KOPT-K1 (cell line): ENCODE data around the gene TEN1.

Source experiments
- H3K27ac ChIP-seq: fragments of 200-600 bp; sonication (generic); 2 replicates; pipeline ENCODE4 v1.5.1; 2016; ENCODE audit warnings: antibody characterized with exemption, mild to moderate bottlenecking, low read depth, low read length; ENCODE audit not compliant: poor library complexity, severe bottlenecking
- H3K36me3 ChIP-seq: fragments of 200-600 bp; sonication (generic); 2 replicates; pipeline ENCODE4 v1.5.1; 2017; ENCODE audit warnings: antibody characterized with exemption, mild to moderate bottlenecking, low read length, moderate library complexity; ENCODE audit not compliant: insufficient read depth
- H3K9me3 ChIP-seq: fragments of 200-600 bp; sonication (generic); 2 replicates; pipeline ENCODE4 v1.5.1; 2017; ENCODE audit warnings: antibody characterized with exemption, low read length, mild to moderate bottlenecking; ENCODE audit not compliant: insufficient read depth, poor library complexity, severe bottlenecking

Gene TEN1, protein sequence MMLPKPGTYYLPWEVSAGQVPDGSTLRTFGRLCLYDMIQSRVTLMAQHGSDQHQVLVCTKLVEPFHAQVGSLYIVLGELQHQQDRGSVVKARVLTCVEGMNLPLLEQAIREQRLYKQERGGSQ

DNA sequence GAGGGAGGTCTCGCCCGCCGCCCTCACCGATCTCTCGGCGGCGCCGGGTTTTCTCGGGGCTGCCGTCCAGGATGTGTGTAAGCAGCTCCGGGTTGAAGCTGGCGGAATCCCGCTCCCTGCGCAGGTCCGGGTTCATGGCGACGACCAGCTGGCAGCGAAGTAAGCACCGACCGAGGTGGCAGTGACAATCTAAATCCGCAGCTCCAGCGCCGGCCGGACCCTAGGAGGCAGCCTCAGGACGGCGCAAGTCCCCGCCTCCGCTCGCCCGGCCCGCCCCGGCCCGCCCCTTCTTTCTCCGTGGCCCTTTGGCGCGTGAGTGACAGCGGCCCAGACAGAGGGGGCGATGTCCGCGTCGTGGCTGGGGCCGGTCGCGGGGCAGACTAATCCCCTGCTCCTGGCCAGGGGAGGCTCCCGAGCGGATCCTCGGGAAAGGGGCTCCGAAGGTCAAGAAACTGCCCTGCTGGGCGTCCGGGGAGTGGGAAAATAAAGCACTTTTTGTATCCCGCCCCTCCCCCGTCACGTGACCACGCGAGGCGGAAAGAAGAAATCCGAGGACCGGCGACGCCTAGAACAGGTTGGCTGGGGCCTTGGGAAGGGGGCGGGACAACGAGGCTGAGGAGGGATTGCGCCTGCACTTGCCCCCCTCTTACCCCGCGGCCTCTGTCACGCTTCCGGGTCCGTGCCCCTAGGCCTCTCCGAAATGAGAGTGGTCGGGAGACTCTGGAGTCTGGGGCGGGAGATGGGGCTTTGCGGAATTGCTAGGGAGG lies at the start of gene TEN1, which contains the start of gene ACOX1:
Gene TEN1 (plus strand): TSS at position 303 of the 767 bp plus-strand sequence. CDS start 6,953 bp downstream, outside the sequence.
Gene ACOX1 (minus strand): TSS at position 229 of the 767 bp plus-strand sequence. CDS start 93 bp downstream, at position 136.
- peak within 1 kb of the TSS; percentile 93 for H3K27ac ChIP-seq
- no peaks in the 10 kb centered on the region for H3K9me3 ChIP-seq
- peaks cover 12% of the 10 kb centered on the region for H3K36me3 ChIP-seq

DNA sequence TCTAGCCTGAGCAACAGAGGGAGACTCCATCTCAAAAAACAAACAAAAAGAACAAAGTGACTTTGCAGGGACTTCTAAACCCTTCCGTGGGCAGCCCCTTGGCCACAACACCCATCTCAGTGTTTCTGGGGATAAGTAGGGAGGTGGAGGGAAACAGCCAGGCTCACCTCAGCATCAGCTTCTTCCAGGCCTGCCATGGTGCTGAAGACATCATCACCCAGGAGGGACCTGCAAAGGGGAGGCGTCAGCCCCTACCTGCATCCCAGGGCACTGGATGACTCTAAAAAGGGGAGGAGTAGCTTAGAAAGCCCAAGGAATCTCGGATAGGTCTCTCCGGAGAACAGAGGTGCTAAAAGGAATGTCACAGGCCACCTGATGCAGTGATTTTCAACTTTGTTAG lies 48.0 kb upstream of the TEN1 start:
- H3K27ac ChIP-seq, result no peak overlapping the region
- peaks cover 12% of the 10 kb centered on the region; the same call in 1 of the 2 replicates for H3K36me3 ChIP-seq

DNA sequence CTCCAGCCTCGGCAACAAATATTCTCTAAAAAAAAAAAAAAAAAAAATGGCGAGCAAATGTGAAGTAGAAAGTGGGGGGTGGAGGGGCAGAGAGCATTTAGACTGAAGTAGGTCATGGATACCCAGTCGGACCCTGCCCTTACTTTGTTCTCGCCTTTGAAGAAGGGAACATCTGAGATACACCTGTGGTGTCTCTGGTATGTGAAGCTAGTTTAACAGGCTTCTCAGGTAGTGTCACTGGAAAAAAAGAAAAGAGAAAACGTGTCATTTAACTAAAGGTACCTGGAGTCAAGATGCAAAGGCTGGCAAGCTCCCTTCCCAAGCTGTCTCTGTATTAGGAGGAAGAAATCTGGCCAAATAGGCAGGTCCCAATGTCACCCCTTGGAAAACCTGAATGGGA lies 46.2 kb upstream of the TEN1 start:
- H3K9me3 ChIP-seq, result no peaks in the 10 kb centered on the region
- H3K36me3 ChIP-seq, result no peaks in the 10 kb centered on the region
- no peak overlapping the region for H3K27ac ChIP-seq

More for the DNA sequence above, 48.0 kb upstream of the TEN1 start:
- H3K9me3 ChIP-seq, result no peaks in the 10 kb centered on the region

DNA sequence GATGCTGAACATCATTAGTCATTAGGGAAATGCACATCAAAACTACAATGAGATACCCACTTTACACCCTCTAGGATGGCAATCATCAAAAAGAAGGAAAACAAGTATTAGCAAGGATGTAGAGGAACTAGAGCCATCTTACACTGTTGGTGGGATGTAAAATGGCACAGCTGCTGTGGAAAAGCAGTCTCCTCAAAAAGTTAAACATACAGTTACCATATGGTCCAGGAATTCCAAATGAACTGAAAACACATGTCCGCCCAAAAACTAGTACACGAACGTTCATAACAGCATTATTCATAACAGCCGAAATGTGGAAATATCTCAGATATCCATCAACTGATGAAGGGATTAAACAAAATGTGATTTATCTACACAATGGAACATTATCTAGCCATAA lies 45.2 kb upstream of the TEN1 start:
- no peak overlapping the region for H3K27ac ChIP-seq
- no peaks in the 10 kb centered on the region for H3K9me3 ChIP-seq
- no peaks in the 10 kb centered on the region for H3K36me3 ChIP-seq

DNA sequence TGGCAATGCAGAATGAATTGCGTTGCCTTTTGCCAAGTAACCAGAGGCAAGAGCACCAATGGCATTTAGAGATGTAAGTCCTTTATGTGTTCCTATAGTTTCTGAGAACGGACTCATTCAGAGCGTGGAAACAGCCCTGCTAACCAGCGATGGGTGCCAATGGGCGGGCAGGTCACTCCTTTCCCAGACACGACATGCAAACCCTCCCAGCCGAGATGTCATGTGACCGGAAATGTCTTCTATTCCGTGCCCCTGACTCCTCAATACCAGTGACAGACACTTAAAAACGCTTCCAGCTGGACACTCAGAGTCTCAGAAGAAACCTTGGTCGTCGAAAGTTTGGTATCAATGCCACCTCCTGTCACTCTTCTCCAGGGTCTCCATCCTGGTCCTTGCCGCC lies 41.4 kb upstream of the TEN1 start:
- H3K36me3 ChIP-seq, result no peaks in the 10 kb centered on the region
- no peaks in the 10 kb centered on the region for H3K9me3 ChIP-seq
- H3K27ac ChIP-seq, result no peak overlapping the region

DNA sequence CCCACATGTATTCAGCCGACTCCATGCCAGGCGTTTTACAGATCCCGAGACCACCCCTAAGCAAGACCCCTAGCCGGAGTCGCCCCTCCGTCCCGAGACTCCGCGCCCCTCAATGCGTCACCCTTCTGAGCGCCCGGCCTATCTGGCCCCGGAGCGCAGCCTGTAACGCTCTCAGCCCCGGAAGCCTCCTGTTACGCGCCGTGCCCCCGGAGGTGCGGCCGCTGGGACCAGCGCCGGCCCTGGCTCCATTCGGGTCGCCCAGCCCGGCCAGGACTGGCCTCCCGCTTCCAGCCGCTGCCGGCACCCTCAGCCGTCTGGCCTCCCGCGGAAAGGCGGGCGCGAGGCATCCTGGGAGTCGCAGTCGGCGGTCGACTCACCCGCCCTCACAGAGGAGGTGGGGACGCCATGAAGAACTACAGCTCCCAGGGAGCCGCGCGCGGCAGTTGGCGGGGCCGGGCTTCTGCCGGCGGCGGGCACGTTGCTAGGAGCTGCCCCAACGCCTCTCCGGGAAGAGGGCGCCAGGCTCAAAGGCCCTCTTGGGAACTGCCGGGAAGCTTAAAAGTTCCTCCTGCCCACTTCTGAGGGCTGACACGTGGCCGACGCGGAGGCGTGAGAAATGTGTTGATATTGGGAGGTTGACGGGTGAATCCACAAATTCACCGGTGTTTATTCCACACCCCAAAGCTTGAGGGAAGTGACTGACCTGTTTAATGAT lies 38.2 kb upstream of the TEN1 start, which contains the start of gene FBF1:
Gene FBF1 (minus strand): TSS at position 316 of the 715 bp plus-strand sequence. CDS start 2,893 bp downstream, outside the sequence.
- Histone ChIP-seq H3K27ac (peak within 1 kb of the TSS; percentile 80), H3K36me3 (peaks cover 21% of the 10 kb centered on the region), H3K9me3 (no peaks in the 10 kb centered on the region)

DNA sequence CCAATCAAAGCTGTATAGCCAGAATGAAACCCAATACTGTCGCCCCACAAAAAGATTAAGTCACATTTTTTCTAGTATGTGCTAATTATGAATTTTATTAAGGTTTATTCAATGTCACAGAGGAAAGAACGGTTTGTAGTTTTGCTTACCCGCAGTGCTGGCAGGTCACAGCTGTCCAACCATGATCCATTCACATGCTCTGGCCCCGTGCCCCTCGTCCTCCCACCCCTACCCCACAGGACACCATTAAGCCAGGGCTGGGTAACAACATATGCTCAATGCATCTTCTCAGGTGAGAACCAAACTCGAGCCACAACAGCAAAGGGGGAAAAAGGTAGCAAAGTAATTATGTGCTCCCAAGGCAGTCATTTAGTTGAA lies 37.6 kb upstream of the TEN1 start:
- no peaks in the 10 kb centered on the region for H3K9me3 ChIP-seq
- peaks cover 27% of the 10 kb centered on the region for H3K36me3 ChIP-seq
- H3K27ac ChIP-seq, result peak overlapping the region; percentile 80

DNA sequence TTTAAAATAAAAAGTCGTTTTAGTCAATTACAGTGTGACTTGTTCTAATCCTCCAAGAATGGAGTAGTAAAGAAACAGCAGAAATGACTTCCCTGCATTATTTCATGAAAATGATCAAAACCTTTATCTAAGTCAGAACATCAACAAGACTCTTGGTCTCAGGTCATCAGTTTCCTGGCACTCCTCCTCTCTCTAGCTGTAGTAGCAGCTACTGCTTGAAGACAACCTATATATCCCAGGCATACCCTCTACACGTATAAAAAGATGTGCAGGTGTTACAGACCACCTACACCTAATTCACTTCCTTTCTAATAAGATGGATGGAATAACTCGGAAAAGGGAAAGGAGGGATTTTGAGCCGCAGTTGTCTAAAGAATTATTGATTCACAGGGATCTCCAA lies 36.6 kb upstream of the TEN1 start:
- Histone ChIP-seq H3K9me3 (no peaks in the 10 kb centered on the region), H3K36me3 (peaks cover 37% of the 10 kb centered on the region), H3K27ac (no peak overlapping the region)

DNA sequence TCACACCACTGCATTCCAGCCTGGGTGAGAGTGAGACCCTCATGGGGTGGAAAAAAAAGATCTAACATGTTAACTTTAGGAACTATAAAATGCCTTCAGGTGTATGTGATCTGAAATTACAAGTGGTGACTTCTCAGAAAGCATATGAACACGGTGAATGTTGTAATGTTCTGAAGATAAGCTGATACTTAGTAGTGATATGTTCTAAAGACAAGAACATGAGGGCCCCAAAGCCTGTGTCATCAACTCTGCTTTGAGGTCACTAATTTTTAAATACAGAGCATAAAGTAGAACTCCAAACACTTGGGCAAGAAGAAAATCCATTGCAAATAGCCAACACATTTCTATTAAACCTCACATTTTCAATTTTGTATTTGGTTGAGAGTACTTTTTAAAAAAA lies 35.5 kb upstream of the TEN1 start:
- H3K36me3 ChIP-seq, result peaks cover 47% of the 10 kb centered on the region
- H3K27ac ChIP-seq, result no peak overlapping the region
- no peaks in the 10 kb centered on the region for H3K9me3 ChIP-seq

DNA sequence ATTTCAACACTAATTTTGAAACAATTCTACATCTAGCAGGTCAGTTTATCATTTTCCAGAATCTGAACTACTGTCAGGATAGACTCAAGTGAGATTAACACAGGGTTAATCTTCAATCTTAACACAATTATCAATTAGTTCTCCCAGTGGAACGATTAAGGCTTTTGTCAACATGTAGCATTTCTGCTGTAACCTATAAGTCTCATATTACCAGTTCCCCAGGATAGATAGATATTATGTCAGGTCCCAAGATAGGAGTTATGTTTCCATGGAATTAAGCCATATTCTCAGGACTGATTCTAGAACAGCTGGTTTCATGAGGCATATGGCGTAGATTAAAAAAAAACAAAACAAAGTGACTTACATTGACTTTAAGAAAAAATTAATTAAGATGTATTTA lies 33.8 kb upstream of the TEN1 start:
- H3K36me3 ChIP-seq, result peaks cover 64% of the 10 kb centered on the region
- no peaks in the 10 kb centered on the region for H3K9me3 ChIP-seq
- H3K27ac ChIP-seq, result no peak overlapping the region

DNA sequence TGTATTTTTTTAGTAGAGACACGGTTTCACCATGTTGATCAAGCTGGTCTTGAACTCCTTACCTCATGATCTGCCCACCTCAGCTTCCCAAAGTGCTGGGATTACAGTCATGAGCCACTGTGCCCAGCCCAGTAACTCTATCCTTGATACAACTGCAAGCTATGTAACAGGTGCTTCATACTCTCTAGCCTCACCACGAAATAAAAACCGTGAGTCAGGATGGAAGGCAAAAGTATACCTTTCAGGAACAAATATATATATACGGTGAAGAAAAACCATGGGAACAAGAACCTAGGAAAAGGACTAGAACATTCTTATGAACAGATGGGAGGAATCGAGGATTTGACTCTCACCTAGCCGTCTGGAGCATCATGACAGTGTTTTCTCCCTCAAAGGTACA lies 28.6 kb upstream of the TEN1 start:
- H3K9me3 ChIP-seq, result no peaks in the 10 kb centered on the region
- peak overlapping the region; percentile 40 for H3K27ac ChIP-seq
- H3K36me3 ChIP-seq, result peaks cover 99% of the 10 kb centered on the region

DNA sequence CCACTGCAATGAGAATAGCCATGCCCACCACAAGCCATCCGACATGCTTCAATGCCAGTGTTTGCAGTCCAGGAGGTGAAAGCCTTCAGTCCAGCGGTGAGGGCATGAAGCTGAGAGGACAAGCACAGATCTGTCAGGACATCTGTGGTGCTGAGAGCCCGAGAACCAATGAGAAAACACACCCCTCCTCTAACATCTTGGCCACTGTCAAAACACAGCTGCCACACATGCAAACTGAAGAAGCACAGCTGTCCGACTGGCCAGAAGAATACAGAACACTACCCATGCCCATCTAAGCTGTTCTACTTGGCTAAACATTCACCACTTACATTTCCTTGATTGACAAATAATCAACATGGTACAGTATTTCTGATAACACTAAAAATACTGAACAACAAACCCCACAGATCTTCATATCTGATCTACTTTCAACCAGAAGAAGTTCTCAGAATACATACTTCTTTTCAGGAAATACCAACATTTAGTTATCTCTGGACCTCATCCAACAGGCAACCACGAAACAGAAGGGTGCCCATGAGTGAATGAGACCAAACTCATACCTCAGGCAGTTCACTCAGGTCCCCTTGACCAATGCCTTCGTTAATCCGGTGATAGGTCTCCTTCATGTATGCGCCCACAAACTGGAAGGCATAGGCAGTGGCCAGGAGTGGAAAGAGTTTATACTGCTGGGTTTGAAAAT lies 28.0 kb upstream of the TEN1 start:
- Histone ChIP-seq H3K27ac (peak overlapping the region; percentile 40), H3K36me3 (peaks cover 99% of the 10 kb centered on the region), H3K9me3 (no peaks in the 10 kb centered on the region)

DNA sequence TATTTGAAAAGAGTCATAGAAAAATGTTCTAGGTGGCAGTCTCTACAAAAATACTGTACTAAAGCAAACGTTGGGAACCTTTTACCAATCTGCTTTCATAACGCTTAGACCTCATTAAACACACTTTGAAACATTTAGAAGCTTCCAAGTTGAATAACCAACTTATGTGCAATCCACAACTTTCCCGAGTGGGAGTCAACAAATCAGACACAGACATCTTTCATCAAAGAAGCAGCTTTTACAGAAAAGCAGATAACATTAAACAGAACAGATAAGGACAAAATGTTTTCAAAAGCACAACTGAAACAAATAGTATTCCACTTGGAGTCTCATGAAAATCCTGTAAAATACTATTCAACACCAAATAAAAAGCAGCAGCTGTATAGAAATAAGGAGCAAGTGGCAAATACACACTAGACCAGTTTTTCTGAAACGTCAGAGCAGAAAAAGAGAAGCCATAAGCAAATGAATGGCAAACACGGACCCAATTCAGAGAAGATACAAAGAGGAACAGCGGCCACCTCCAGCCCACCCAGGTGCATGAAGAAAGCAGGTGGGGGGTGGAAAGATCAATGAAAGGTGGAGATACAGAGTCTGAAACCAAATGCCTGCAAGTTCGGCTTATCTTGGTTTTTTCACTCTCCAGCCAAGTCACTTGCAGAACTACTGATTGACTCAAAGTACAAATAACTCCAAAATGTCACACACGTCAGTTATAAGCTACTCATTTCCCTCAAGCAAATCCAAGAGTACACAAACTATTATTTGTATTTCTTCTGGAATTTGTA lies 19.8 kb upstream of the TEN1 start:
- Histone ChIP-seq H3K36me3 (peaks cover 53% of the 10 kb centered on the region), H3K9me3 (no peaks in the 10 kb centered on the region), H3K27ac (no peak overlapping the region)

DNA sequence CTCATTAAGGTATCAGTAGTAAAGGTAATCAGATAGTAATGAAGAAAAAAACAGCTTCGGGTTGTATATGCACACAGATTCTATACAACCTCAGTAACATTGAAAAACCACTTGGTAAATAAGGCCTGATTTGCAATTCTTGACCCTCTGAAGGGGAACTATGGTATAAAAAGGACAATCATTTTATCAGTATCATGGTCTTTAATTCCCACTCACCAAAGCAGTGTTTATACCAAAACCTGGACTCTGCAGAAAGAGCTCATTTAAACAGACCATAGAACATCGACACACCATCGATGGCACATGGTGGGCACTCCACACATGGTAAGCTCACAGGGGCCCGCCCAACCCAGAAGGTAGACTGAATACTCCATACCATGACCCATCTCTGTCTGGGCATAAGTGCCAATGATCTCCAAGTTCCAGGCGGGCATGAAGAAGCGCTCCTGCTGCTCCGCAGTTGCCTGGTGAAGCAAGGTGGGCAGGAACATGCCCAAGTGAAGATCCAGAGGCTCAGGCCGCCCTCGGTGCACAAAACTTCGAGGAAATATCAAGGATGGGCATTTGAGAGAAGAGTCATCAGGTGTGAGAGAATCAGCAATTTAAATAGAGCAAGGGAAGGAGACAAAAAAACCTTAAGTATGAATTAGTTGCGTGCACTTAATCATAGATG lies 19.1 kb upstream of the TEN1 start:
- peaks cover 45% of the 10 kb centered on the region for H3K36me3 ChIP-seq
- H3K27ac ChIP-seq, result no peak overlapping the region
- H3K9me3 ChIP-seq, result no peaks in the 10 kb centered on the region
